ENCODE results near the gene PATL1. TPM values are rescaled to one million over a fixed set of nuclear protein-coding genes. Genes with fewer than 3 reads are reported as not detected.

Gene PATL1
- total RNA-seq, 1 experiment from 2014 or later: 57.8 TPM

DNA sequence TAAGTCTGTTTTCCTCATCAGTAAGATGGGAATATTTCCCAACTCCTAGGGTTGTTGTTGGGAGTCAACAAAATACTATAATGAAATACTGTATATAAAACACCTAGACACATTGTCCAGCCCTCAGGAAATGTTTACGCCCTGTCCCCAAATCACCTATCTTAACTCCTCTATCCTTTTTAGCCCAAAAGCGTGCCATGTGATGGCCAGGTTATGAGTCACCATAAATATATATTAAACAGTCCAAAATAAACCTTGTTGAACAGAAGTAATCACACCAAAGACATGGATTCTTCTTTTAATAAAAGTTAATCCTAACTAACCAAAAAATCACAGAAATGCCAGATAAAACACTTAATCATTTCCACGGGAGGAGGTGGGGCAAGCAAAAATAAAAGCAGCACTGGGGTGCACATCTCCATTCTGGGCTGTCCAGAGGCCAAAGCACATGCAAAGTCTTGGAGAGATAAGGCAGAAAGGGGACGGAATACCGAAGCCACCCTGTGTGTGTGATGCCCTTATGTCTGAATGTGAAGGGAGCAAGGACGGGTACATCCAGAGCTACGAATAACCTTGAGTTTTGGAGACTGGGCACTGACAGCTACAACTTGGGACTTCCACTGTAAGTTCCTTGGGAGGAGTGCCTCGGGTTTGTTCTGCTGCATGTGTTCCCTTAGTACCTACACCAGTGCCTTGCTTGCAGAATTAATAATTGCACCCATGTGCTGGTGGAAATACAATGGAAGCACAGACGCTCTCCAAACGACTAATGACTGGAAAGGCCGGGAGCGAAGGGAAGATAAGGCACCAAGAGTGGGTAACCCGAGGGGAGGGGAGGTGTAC, 54.3 kb downstream of the PATL1 start:
- Histone ChIP-seq H3K4me1 (peaks cover 29% of the 10 kb centered on the region), H3K36me3 (ENCODE audit: control insufficient read depth, insufficient read depth, low read length) (peaks cover 2% of the 10 kb centered on the region; the same call in 1 of the 2 replicates), H3K4me3 (ENCODE audit: low read depth, low read length) (peak overlapping the region; percentile 92), H3K9me3 (no peaks in the 10 kb centered on the region), H3K27me3 (replicated peaks; ENCODE audit: control insufficient read depth, insufficient read depth, low read length) (no peaks in the 10 kb centered on the region)
- no peak for TF ChIP-seq CTCF (IDR thresholded peaks at IDR 0.05; ENCODE audit: insufficient read depth in 1 of 2, low read depth in 1 of 2, low read length in 1 of 2, severe bottlenecking in 1 of 2, unreplicated experiment in 1 of 2)
- peak overlapping the region; percentile 98 for H3K4me3 Mint-ChIP-seq (ENCODE audit: unreplicated experiment)
- peaks cover 63% of the 10 kb centered on the region for H3K36me3 Mint-ChIP-seq (ENCODE audit: insufficient read depth, unreplicated experiment)
- intact Hi-C loops (cut with micrococcal nuclease; ENCODE audit: unreplicated experiment): loop anchor here (1.0 kb wide), 3 partner anchors 63 to 77 kb away; no protein-coding TSS in a partner anchor
- TSS peak; percentile 35 for BruUV-seq (replicated peaks)
- ChIA-PET POLR2A (interaction anchor here (0.6 to 4.2 kb wide), 2 partner anchors 54 to 55 kb away, joined by 3 to 51 read pairs; partner anchors contain the start of gene PATL1), CTCF (interaction anchor here (1.3 to 2.3 kb wide), 2 partner anchors 55 to 140 kb away, joined by 3 to 7 read pairs; partner anchors contain the start of genes PATL1 and STX3)
- no peaks in the 10 kb centered on the region for H3K27me3 Mint-ChIP-seq (ENCODE audit: insufficient read depth, unreplicated experiment)
- peak overlapping the region; percentile 98 for H3K27ac Mint-ChIP-seq (ENCODE audit: unreplicated experiment)
- peaks cover 29% of the 10 kb centered on the region for H3K4me1 Mint-ChIP-seq (ENCODE audit: low read depth, unreplicated experiment)
- H3K9me3 Mint-ChIP-seq (ENCODE audit: unreplicated experiment): no peaks in the 10 kb centered on the region
- DNase-seq: no peak

- peak overlapping the region; percentile 30 for H3K4me3 Mint-ChIP-seq (ENCODE audit: unreplicated experiment)
- TF ChIP-seq CTCF (IDR thresholded peaks at IDR 0.05; ENCODE audit: insufficient read depth in 1 of 2, low read depth in 1 of 2, low read length in 1 of 2, severe bottlenecking in 1 of 2, unreplicated experiment in 1 of 2): no peak
- peak; percentile 40 to 46 for DNase-seq
- no peaks in the 10 kb centered on the region for H3K27me3 ChIP-seq (replicated peaks; ENCODE audit: control insufficient read depth, insufficient read depth, low read length)
- H3K9me3 ChIP-seq: no peaks in the 10 kb centered on the region
- H3K4me1 Mint-ChIP-seq (ENCODE audit: low read depth, unreplicated experiment): peaks cover 22% of the 10 kb centered on the region
- CTCF ChIA-PET: no interaction called here
- no TSS peak for BruUV-seq (replicated peaks)
- peaks cover 2% of the 10 kb centered on the region; the same call in 1 of the 2 replicates for H3K36me3 ChIP-seq (ENCODE audit: control insufficient read depth, insufficient read depth, low read length)
- H3K36me3 Mint-ChIP-seq (ENCODE audit: insufficient read depth, unreplicated experiment): peaks cover 89% of the 10 kb centered on the region
- H3K27me3 Mint-ChIP-seq (ENCODE audit: insufficient read depth, unreplicated experiment): no peaks in the 10 kb centered on the region
- peaks cover 18% of the 10 kb centered on the region for H3K4me1 ChIP-seq
- POLR2A ChIA-PET: interaction anchor here (0.5 to 0.6 kb wide), 2 partner anchors 51 to 165 kb away, joined by 3 to 5 read pairs; no protein-coding TSS in a partner anchor
- H3K9me3 Mint-ChIP-seq (ENCODE audit: unreplicated experiment): no peaks in the 10 kb centered on the region
- H3K4me3 ChIP-seq (ENCODE audit: low read depth, low read length): no peak overlapping the region
- intact Hi-C loops (cut with micrococcal nuclease; ENCODE audit: unreplicated experiment): no loop called here
- no peak overlapping the region for H3K27ac Mint-ChIP-seq (ENCODE audit: unreplicated experiment)
These were observed 57.0 kb downstream of the PATL1 start for GRCh38 chr11:59611570-59612565.

GRCh38 chr11:59610289-59610688, 58.5 kb downstream of the PATL1 start:
- ChIA-PET CTCF (no interaction called here), POLR2A (no interaction called here)
- H3K27me3 ChIP-seq (replicated peaks; ENCODE audit: control insufficient read depth, insufficient read depth, low read length): no peaks in the 10 kb centered on the region
- TF ChIP-seq CTCF (IDR thresholded peaks at IDR 0.05; ENCODE audit: insufficient read depth in 1 of 2, low read depth in 1 of 2, low read length in 1 of 2, severe bottlenecking in 1 of 2, unreplicated experiment in 1 of 2): no peak
- Mint-ChIP-seq H3K36me3 (ENCODE audit: insufficient read depth, unreplicated experiment) (peaks cover 89% of the 10 kb centered on the region), H3K27ac (ENCODE audit: unreplicated experiment) (no peak overlapping the region), H3K27me3 (ENCODE audit: insufficient read depth, unreplicated experiment) (no peaks in the 10 kb centered on the region), H3K4me3 (ENCODE audit: unreplicated experiment) (no peak overlapping the region), H3K4me1 (ENCODE audit: low read depth, unreplicated experiment) (peaks cover 22% of the 10 kb centered on the region), H3K9me3 (ENCODE audit: unreplicated experiment) (no peaks in the 10 kb centered on the region)
- H3K4me1 ChIP-seq: peaks cover 17% of the 10 kb centered on the region
- no TSS peak for BruUV-seq (replicated peaks)
- H3K4me3 ChIP-seq (ENCODE audit: low read depth, low read length): no peak overlapping the region
- H3K36me3 ChIP-seq (ENCODE audit: control insufficient read depth, insufficient read depth, low read length): peaks cover 2% of the 10 kb centered on the region; the same call in 1 of the 2 replicates
- intact Hi-C loops (cut with micrococcal nuclease; ENCODE audit: unreplicated experiment): no loop called here
- DNase-seq: no peak
- no peaks in the 10 kb centered on the region for H3K9me3 ChIP-seq

Data from Caco-2 (cell line).